MM.1S (cell line): ENCODE results near the gene HORMAD2.

Experiments used
- CTCF ChIP-seq: fragments of 300-600 bp; sonication (generic); IDR thresholded peaks from 2 replicates; pipeline ENCODE4 v1.5.1; 2016; ENCODE audit warnings: antibody characterized with exemption, low read length, mixed read lengths
- EZH2 ChIP-seq: fragments of 300-600 bp; sonication (generic); optimal IDR thresholded peaks from 2 replicates; pipeline ENCODE3; 2017; ENCODE audit warnings: low read depth, mild to moderate bottlenecking, antibody characterized with exemption, low read length, mixed read lengths
- EZH2phosphoT487 ChIP-seq: fragments of 300-600 bp; sonication (generic); IDR thresholded peaks from 2 replicates; pipeline ENCODE4 v1.6.1; 2018; ENCODE audit warnings: antibody characterized with exemption, low read length

GRCh38 chr22:30092686-30093085 lies 12.4 kb downstream of the HORMAD2 start:
- no peak for TF ChIP-seq CTCF
- no peak for TF ChIP-seq EZH2phosphoT487
- TF ChIP-seq EZH2: no peak
